GM12865 (cell line): ENCODE results near the gene RRAS2.

Experiments
- DNase-seq: peaks from one replicate; pipeline ENCODE4 v3.0.0; 2010; ENCODE audit warnings: low read depth
- H3K4me3 ChIP-seq: 2 replicates; pipeline ENCODE4 v1.5.1; 2011; ENCODE audit warnings: mild to moderate bottlenecking, low read depth, low read length, control low read depth
- TF ChIP-seq, protein P1 (sequence below): IDR thresholded peaks from 2 replicates; pipeline ENCODE4 v1.5.1; 2011; ENCODE audit warnings: low read length, control low read depth, low read depth, inconsistent platforms; ENCODE audit not compliant: insufficient read depth; ENCODE audit errors: missing control alignments

The RRAS2 gene

GRCh38 chr11:14390669-14391068 is 31.7 kb upstream of the RRAS2 start:
- no peak overlapping the region for H3K4me3 ChIP-seq
- TF ChIP-seq, protein P1, sequence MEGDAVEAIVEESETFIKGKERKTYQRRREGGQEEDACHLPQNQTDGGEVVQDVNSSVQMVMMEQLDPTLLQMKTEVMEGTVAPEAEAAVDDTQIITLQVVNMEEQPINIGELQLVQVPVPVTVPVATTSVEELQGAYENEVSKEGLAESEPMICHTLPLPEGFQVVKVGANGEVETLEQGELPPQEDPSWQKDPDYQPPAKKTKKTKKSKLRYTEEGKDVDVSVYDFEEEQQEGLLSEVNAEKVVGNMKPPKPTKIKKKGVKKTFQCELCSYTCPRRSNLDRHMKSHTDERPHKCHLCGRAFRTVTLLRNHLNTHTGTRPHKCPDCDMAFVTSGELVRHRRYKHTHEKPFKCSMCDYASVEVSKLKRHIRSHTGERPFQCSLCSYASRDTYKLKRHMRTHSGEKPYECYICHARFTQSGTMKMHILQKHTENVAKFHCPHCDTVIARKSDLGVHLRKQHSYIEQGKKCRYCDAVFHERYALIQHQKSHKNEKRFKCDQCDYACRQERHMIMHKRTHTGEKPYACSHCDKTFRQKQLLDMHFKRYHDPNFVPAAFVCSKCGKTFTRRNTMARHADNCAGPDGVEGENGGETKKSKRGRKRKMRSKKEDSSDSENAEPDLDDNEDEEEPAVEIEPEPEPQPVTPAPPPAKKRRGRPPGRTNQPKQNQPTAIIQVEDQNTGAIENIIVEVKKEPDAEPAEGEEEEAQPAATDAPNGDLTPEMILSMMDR: no peak
- no peak for DNase-seq

GRCh38 chr11:14388352-14388751 is 29.4 kb upstream of the RRAS2 start:
- TF ChIP-seq, protein P1: no peak
- no peak overlapping the region for H3K4me3 ChIP-seq
- no peak for DNase-seq

- H3K4me3 ChIP-seq: no peak overlapping the region
- TF ChIP-seq, protein P1: no peak
- DNase-seq: no peak
These were observed 28.0 kb upstream of the RRAS2 start for GRCh38 chr11:14386895-14387480.

- DNase-seq: no peak
- H3K4me3 ChIP-seq: no peak overlapping the region
- TF ChIP-seq, protein P1: no peak
These were observed 27.1 kb upstream of the RRAS2 start for GRCh38 chr11:14386081-14386480.

DNA sequence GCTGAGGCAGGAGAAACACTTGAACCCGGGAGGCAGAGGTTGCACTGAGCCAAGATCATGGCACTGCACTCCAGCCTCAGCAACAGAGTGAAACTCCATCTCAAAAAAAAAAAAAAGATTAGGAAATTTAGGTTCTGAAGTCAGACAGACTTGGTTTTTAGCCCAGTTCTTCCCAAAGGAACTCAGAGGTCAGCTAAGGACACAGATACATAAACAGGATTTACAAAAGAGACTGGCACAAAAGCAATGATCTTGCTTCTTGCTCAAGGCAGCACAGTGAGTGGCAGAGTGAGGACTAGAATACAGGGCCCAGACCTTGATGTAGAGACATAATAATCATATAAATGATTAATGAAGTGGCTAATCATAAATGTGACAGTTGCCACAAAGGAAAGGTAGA is 25.4 kb upstream of the RRAS2 start:
- DNase-seq: no peak
- no peak overlapping the region for H3K4me3 ChIP-seq
- TF ChIP-seq, protein P1: no peak

GRCh38 chr11:14381968-14382367 is 23.0 kb upstream of the RRAS2 start:
- TF ChIP-seq, protein P1: no peak
- DNase-seq: no peak
- no peak overlapping the region for H3K4me3 ChIP-seq

DNA sequence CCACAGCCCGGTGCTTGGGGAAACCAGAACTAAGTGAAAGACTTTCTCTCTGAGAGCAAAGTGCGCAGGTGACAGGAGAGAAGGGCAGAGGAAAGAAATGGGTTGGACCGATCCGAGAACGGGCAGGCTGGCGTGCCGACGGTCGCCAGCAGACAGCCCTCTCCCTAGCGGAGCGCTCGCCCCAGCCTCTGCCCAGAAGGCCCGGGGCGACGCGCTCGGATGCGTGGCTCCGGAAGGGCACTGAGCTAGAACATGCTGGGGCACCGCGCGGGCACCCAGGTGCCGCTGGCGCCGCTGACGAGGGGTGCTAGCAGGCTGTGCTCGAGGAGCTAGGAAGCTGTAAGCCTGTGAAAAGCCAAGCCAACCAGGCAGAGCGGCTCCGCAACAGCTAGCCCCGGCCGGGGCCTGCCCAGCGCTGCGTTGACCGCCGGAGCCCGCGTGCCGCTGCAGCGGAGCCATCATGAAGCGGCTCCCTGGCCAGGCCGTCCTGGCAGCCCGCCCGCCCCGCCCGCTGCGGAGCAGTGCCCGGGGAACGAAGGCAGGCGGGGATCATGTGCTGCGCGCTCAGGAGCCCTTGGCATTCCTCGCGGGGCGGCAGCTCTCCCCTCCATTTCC is 22.1 kb upstream of the RRAS2 start:
- H3K4me3 ChIP-seq: peak overlapping the region; percentile 63

More for the DNA sequence above, 22.1 kb upstream of the RRAS2 start:
- DNase-seq: peak; percentile 58
- TF ChIP-seq, protein P1: no peak
